GM19372 (cell line): ENCODE data around the gene SCD.
"Not testable (repeated sequence)": the region's sequence is repeated elsewhere in the genome, so short reads cannot be mapped to it uniquely, and the experiment has no call there.

Source experiments
- ATAC-seq: cut with Tn5 transposase; IDR thresholded peaks from one replicate; pipeline ENCODE4 v1.9.1; 2021; ENCODE audit warnings: mild to moderate bottlenecking, low read depth, moderate library complexity; ENCODE audit not compliant: unreplicated experiment

The SCD gene

GRCh38 chr10:100359529-100360150 lies 12.6 kb downstream of the SCD start:
- ATAC-seq: no peak

- ATAC-seq: no peak
Measured at GRCh38 chr10:100360234-100360633, 13.2 kb downstream of the SCD start.

- no peak for ATAC-seq
Measured at GRCh38 chr10:100362570-100363496, 15.8 kb downstream of the SCD start.

- ATAC-seq: no peak
Measured at GRCh38 chr10:100364175-100364574, 17.1 kb downstream of the SCD start.

GRCh38 chr10:100364735-100365391 lies 17.8 kb downstream of the SCD start:
- ATAC-seq: no peak

GRCh38 chr10:100368721-100369120 lies 21.7 kb downstream of the SCD start:
- ATAC-seq: no peak

GRCh38 chr10:100370714-100371481 lies 23.9 kb downstream of the SCD start:
- ATAC-seq: no peak

GRCh38 chr10:100371482-100372027 lies 24.5 kb downstream of the SCD start:
- ATAC-seq: no peak

- no peak for ATAC-seq
Measured at GRCh38 chr10:100372415-100373297, 25.6 kb downstream of the SCD start.

- ATAC-seq: peak; percentile 96
Measured at GRCh38 chr10:100373298-100374199, 26.5 kb downstream of the SCD start.

GRCh38 chr10:100374200-100374655 lies 27.2 kb downstream of the SCD start:
- no peak for ATAC-seq

GRCh38 chr10:100374677-100375353 lies 27.8 kb downstream of the SCD start:
- not testable (repeated sequence) for ATAC-seq

- not testable (repeated sequence) for ATAC-seq
Measured at GRCh38 chr10:100376656-100377055, 29.6 kb downstream of the SCD start.

GRCh38 chr10:100377830-100378229 lies 30.8 kb downstream of the SCD start:
- ATAC-seq: no peak

- no peak for ATAC-seq
Measured at GRCh38 chr10:100380400-100380799, 33.4 kb downstream of the SCD start.

- ATAC-seq: no peak
Measured at GRCh38 chr10:100382553-100382952, 35.5 kb downstream of the SCD start.

GRCh38 chr10:100383251-100383650 lies 36.2 kb downstream of the SCD start:
- no peak for ATAC-seq
